NCI-H510A (cell line): Measurements from ENCODE around the gene PSMB5.

Experiments
- DNase-seq: peaks from one replicate; lab custom pipeline; 2025; lab: John Stamatoyannopoulos, UW

Gene PSMB5

DNA sequence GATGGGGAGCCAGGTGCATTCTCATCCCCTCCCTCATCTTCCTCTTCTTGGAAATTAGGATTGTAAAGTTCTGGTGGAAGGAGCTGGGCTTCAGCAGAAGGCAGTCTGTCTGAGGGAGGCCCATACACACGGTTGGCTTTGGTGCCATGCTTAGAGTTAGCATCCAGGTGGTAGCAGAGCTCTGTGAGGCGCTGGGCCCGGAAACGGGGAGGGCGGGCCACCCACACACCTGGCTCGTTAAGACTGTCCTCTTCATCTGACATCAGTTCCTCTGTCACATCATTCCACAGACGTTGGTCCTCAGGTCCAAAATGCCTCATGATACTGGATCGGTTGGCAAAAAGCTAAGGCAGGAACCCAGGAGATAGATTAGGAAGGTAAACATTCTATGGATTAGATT lies 47.4 kb downstream of the PSMB5 start:
- no peak for DNase-seq

DNA sequence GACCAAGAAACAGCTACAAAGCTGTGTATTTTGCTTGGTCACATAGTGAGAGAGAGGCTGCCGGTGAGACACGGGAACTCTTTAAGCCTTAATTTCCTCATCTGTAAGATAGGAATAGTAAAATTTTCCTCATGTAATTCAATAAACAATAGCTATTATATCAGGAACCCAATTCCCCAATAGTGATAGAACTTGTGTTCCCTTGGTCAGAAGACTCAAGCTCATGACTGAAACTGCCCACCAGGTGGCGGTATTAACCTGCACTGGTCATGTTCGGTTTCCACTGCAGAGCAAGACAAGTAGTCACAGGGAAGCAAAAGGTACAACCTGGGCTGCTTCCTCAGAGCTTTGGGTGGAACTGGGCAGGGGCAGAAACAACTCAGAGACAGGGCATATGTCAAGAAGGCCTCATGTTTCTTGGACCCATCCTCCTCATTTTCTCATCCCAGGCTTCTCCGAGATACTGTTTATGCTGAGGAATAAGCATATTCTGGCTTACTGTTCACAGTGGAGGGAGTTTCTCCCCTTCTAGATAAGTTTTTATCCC lies 48.1 kb downstream of the PSMB5 start:
- peak; percentile 43 for DNase-seq

DNA sequence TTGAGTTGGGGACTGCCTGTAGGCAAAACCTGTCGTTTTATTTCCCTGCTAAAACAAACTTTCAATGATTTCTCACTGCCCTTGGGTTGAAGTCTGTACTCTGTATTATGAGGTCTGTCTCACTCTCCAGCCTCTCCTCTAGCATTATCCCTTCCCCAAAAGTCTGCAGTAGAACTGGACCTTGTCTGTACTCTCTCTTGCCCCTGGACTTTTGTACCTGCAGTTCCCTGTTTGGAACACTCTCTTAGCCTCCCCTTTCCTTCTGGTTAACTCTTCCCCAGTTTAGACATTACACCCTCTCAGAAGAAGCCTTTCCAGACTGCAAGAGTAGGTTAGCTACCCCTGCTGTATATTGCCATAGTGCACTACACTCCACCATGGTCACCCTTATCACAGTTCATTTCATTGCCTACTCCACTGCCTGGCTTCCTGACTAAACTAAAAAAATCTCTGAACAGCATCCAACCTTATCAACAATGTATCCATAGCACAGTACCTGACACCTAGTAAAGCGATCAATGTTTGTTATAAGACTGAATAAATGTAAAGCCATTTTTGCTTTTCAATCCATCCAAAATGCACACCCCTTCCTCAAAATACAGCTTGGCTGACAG lies 48.7 kb downstream of the PSMB5 start:
- DNase-seq, result no peak

DNA sequence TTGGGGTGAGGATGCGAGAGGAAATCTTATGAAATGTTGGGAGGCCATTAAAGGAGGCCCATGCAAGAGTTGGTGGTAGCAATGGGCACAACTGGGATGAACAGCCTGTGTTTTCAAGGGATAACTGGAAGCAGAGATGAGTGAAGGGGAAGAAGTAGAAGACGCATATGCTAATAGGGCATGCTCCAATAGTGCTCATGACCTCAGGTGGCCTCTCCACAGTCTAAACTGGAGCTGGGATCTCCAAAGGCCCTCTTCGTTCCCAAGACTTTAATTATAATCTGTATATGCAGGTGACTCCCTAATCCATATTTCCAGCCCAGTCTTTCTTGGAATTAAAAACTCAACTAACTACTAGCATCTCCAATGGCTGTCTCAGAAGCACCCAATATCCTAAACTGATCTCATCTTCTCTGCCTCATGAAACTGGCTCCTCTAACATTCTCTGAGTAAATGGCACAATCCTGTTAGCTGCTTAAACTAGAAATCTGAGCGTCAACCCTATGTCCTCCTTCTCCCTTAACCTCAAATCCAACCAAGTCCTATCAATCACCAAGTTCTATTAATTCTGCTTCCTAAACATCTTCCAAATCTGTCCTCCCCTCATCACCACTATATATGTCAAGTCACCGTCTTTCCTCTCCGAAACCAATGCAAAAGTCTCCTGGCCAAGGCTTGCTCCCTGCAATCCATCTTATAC lies 49.6 kb downstream of the PSMB5 start:
- DNase-seq, result no peak

DNA sequence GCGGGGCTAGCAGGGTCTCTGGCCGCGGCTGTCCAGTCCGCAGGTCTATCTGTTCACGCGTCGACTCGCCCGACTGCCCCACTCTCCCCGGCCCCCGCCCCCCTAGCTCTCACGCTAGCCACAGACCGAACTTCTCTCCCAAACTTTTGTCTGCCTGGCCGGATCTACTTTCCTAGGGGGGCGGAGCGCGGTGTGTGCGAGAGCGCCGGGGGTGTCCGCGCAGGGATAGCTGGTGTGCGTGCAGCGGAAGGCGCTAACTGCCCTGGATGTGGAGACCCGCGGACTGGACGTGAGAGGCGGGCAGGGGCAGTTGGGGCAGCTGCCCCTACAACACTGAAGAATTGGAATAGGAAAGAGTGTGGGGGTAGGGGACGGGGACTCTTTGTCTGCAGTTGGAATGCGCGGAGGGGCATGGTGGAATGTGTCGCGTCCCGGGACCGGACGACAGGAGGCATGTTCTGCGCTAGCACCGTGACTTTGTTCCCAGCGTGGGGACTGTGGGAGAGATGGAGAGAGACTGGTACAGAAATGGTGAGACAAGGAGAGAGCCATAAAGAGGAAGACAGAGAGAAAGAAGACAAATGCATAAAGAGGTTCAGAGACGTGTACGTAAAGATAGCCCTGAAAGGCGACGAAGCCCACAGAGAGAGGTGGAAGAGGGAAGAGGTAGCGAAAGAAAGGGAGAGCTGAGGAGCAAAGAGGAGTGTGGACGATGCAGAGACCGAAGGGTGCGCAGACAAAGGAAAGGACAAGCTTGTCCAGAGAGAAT lies 52.0 kb downstream of the PSMB5 start, which contains the start of gene AJUBA:
Gene AJUBA (minus strand): TSS at position 75 of the 769 bp plus-strand sequence. CDS start 285 bp downstream, outside the sequence.
- peak; percentile 62 for DNase-seq

DNA sequence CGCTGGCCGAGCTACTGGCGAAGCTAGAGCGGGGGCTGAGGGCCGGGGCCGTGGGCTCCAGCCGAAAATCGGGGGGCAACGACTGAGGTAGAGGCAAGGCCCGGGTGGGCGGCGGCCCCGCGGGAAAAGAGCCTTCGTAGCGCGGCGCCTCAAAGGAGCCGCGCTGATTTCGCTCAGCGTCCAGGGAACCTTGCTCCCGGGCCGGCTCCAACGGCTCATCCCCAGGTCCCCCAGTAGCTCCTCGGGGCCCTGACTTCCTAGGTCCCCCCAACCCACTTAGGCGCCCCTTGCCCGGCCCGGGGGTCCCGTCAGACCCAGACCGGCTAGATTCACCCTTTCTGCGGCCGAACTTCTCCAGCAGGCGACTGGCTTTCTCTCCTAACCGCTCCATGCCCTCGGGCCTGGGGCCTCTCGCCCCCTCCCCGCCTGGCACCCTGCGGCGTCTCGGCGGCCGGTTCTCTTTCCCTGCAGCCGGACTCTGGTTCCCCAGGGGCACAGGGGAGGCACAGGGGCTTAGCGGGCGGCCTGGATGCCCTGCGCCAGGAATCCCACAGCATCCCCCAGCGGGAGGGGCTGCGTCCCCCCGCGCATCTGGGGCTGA lies 52.7 kb downstream of the PSMB5 start:
- DNase-seq, result no peak

DNA sequence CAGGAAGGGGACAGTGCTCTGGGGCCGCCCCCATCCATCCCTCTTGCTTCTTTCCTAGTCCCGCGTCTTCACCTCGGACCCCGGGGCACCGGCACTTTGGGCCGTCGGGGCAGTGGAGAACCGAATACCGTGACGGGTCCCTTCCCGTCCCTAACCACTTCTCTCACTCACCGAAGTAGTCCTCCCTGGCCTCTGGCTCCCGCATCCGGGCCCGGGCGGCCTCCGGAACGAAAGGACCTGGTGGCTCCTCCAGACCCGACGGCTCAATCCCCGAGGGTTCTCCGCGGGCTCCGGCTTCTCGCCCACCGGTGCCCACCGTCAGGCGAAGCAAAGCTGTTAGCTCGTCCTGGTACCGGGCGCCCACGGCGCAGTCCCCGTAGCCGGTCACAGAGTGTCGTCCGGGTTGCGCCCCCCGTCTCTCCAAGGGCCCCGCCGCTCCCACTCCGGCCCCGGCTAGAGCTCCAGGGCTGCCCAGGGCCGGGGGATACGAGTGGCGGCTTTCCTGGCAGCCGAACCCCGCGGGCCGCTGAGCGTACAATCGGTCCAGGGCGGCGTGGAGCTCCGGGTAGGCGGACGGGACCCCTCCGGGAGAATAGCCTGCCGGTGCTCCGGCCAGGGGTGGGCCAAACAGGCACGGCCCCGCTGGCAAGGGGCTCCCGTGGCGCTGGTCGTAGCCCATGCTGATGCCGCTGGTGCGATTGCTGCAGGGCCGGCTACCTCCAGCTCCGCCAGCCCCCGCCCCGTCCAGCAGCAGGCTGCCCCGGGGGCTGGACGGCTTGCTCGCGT lies 53.4 kb downstream of the PSMB5 start:
- DNase-seq, result no peak

DNA sequence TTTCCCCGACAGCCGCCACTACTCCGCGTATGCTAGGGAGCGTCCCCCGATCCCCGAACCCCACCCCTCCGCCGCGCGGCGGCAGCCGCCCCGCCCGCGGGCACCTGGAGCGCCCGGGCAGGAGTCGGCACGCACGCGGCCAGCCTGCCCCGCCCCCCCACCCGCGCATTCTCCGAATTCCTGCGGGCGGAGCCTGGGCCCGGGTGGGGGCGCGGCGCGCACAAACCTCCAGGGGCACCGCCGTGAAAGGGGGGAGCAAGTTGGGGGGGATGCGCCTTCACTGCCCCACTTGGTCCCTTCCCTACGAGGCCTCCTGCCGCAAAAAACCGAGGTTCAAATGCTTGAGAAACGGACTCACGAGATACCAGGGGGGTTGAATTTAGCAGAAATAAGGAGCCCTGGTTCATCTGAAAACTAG lies 54.0 kb downstream of the PSMB5 start:
- DNase-seq, result no peak

DNA sequence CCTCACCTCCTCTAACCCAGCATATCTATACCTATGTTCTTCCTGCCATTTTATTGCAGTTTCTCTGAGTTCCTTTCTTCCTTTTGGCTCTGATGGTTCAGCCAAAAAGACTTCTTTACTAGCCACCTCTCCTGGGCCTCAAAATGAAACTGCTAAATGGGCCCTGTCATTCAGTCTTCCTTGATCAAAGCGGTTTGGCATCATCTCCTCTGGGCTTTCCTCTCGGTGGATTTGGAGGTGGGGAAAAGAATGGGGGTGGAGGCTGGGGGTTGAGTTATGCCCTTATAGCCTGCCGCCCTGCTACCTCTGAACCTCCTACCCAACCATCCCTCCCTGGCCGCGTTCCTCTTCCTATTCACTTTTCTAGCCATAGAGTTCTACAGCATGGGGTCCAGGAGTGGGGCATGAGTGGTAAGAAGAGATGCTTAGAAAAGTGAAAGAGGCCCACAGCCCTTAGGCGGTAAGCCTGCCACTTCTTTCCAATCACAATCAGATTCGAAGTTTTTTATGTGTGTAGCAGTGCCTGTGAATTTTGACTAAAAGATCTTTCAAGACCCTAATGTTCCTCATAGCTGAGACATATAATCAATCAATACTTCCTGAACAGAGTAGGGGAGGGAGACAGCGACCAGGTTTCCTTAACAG lies 54.8 kb downstream of the PSMB5 start:
- no peak for DNase-seq

DNA sequence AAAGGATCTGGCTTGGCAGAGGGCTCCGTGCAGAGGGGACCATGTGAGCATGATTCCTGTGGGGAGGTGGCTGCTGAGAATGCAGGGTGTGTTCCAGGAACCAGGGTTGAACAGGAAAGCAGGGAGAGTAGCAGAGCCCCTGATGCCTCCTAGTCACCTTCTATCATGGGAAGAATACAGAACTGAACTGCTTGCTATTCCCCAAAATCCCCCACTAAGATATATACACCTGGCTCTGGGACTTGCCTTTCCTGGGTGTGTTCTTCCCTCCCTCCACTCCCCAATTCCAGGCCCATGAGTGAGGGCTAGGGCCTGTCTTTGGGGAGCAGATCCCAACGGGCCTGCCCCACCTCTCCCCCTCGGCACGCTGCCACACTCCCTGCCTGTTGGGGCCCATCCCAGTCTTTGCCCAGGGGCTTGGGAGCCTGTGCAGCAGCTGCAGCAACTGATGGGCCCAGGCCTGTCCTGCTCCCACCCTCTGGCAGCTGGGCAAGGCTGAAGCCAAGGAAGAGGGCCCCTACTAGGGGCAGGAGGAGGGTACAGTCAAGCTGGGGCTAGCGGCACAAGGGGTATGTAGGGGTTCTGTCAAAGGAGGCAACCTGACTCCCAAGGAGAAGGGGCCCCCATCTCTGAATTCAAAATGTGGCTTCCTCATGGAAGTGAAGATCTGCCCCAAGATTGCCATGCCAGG lies 55.6 kb downstream of the PSMB5 start:
- no peak for DNase-seq

DNA sequence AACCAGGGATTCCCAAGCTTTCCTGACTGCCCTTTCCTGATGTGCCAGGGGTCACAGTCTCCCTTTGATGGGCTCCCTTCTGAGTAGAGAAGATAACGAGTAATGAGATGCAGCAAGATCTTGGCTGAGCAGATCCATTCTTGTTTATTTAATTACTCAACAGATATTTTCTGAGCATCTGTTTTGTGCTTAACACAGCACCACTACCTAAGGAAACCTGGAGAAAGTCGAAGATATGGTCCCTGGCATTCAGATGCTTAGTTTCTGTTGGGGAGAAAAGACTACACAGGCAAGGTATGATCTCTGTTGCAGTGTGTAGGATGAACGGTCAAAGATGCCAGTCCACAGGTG lies 56.2 kb downstream of the PSMB5 start:
- DNase-seq, result no peak

DNA sequence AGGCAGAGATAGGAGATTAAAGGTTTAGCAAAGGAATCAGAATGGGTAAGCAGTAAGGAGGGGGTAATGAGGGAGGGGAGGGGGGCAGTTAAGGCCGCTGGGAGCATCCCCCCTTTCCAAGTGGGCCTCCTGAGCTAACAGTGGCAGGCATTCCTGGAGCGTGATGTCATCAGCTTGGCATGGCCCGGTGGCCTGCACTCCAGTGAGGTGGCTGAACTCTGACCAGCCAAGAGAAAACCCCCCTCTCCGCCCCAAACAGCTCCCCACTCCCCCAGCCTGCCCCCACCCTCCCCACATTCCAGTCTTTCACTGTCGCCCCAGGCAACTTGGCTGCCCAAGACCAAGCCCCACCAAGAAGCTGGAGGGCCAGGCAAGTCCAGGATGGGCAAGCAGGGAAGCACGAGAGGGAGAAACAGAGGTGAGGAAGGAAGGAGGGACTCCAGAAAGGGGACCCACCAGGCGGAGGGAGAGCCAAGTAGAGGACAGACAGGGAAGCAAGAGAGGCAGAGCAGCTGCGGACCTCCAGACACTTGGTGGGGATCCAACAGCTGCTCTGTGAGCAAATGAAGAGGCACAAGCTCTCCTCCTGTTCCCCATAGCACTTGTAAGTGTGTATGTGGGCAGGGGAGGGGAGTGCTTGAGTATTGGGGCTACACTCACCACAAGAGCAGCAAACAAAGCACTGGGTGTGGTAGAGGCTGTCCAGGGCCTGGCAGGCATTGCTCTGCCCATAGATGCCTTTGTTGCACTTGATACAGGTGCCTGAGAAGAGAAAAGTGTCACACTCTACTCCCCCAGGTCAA lies 56.8 kb downstream of the PSMB5 start:
- DNase-seq, result no peak

DNA sequence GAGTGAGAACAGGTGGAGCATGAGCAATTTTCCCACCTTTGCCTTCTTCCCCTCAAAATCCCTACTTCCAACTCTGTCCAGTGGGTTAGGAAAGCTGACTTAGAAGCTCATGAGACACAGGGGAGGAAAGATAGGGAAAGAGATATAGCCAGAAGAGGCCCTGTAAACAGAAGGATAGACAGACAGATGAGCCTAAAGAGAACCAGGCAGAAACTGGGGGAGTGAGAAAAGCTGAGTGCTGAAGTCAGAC lies 57.3 kb downstream of the PSMB5 start:
- no peak for DNase-seq

DNA sequence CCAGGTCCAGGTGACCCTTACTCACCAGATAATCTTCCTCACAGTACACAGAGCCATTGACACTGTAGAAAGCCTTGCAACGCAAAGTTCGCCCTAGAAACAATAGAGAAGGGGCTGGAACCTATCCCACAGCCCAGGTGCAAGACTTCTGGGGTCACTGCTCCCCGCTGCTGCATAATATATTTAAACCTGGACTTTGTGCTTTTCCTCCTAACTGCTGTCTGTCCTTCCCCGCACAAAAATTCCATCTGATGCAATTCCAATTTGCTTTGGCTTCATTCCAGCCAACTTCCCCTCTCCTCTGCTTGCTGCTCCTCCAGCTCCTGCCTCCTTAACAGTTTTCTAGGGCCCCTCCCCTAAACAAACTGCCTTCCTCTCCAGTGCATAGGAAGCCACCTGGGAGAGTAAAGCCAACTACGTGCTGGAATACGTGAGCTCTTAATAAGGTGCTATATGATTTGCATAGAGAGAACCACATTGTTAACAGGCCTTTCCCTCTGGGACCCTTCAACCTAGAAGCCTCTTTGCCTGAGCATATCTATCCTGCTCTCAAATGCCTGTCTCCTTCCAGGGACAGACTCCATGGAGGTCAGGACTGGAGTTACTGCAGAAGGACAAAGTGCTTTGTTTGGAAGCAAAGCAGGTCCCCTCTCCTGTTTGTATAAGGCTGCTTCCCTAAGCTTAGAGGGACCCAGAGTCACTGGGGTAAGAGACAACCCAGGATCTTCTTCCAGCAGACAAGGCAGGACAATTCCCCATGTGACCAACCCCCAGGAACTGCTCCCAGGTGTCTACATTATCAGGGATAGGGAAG lies 57.9 kb downstream of the PSMB5 start:
- no peak for DNase-seq
